CD4-positive, alpha-beta T cell treated with Interleukin-6 for 4 hours (primary cell): Measurements from ENCODE around the gene DLG5.

ENCODE experiments used
- DNase-seq: peaks from one replicate; pipeline ENCODE4 v3.0.0-alpha.2; 2020; ENCODE audit warnings: mixed read lengths

Gene DLG5

DNA sequence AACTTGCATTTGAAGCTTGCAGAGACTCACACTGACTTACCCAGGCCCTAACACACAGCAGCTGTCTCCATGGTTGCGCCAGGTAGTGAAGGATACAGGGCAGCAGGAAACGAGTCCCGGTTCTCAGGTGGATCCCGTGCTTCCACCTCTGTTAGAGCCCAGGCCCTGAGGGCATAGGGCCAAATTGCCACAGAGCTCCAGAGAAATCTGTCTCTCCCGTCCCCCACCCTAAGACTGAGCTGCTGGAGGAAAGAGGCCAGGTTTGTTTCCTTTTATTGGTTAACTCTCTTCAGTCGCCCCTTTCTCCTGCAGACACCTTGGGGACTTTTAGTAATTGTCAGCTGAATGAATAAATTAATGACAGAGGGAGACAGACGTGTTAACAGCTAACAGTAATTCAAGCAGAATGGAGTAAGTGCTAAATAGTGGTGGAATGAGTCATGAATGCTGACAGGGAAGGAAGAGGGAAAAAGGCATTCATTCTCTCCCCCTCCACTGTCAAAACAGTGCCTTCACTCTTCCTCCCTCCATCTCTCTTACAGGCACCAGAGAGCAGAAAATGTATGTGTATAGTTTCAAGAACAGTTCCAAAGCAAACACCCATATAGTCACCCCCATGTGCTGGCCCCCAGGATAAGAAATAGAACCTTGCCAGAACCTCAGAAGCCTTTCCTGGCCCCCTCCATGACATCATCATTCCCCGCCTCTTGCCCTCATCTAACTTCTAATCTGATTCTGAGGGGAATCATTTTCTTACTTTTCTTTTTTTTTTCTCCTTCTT is 16.8 kb upstream of the DLG5 start:
- no peak for DNase-seq

DNA sequence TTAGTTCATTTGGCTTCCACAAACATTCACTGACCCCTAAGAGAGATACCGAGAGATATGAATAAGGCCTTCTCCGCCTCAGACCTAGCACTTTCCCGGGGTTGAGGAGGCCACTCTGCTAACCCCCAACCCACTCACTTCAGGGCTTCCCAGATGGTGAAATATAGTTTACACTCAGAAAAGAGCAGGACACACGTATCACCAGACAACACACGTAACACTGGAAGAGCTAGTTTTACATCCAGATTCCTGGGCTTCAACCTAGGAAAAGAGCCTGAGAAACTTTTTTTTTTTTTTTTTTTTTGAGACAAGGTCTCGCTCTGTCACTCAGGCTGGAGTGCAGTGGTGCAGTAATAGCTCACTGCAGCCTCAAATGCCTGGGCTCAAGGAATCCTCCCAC is 15.2 kb upstream of the DLG5 start:
- DNase-seq, result no peak

GRCh38 chr10:77940627-77941026 is 14.1 kb upstream of the DLG5 start:
- no peak for DNase-seq

DNA sequence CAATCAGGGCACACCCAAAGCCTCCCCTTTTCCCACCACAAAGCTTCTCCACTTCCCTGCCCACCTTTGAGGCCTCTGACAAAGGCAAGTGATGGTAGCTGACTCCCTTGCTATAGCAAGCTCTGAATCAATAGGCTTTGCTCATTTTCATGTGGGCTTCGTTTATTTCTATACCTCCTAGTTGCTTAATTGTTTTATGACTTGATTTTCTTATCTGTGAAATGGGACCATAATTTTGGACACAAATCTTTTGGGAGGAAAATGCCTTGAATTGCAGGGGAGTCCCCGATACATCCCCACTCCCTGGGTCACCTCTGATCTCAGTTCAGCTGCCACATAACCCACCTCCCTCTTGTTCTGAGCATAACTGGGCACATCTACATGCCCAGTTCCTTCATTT is 13.7 kb upstream of the DLG5 start:
- DNase-seq, result no peak

DNA sequence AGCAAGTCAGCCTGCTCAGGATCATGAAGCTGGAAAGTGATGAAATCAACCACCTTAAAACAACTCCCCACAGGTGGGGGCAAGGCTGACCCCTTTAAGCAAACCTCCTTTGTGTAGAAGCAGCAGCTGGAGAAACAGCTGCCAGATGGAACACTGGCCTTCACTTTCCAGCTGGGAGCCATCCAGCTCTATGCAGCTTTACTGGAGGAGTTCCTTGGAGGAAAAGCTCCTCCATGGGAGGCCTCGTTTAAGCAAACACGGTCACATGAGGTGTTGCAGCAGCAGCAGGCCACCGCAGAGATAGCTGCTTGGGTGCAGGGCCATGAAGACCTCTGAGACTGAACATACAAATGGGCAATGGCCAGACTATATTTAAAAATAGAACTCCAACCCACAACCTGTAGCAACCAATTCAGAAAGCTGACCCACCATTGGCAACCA is 13.0 kb upstream of the DLG5 start:
- DNase-seq, result no peak

DNA sequence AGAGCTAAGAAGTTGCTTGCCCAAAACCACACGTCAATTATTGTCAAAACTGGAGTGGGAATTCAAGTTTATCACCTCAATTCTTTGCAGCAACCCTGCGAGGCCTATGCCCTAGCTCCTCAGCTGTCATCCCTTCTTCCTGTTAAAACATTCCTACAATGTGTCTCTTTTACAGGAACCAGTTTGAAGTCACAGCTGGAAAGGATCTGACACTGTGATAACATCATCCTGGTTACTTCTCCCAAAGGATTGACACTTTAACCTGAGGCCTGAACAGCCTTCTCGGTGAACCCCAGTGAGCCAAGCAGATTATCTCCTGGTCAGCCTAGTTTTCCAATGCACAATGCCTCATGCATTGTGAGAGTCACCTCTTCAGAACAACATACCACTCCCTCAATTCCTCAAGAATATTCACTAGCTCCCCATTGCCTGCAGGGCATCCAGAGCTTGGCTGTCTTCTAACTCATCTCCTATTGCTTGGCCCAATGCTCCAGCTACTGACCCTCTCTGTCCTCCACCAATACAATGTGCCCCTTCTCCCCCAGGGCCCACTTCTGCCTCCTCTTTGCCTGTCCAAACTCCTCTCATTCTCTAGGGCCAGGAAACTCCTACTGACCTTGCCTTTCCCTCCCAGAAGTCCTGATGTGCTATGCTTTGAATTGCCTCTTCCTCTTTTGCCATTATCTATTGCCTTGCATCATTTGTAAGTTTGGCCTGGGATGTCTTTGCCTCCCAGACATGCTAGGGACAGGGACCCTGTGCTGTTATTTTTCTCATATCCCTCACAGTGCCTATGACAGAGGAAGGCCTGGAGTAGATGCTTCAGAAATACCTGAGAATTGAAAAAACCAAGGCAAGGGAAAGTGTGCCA is 10.4 kb upstream of the DLG5 start:
- DNase-seq, result no peak

- no peak for DNase-seq
Observed at GRCh38 chr10:77932016-77932715, 5.6 kb upstream of the DLG5 start.

GRCh38 chr10:77927402-77928246 is 1.1 kb upstream of the DLG5 start:
- no peak for DNase-seq

DNA sequence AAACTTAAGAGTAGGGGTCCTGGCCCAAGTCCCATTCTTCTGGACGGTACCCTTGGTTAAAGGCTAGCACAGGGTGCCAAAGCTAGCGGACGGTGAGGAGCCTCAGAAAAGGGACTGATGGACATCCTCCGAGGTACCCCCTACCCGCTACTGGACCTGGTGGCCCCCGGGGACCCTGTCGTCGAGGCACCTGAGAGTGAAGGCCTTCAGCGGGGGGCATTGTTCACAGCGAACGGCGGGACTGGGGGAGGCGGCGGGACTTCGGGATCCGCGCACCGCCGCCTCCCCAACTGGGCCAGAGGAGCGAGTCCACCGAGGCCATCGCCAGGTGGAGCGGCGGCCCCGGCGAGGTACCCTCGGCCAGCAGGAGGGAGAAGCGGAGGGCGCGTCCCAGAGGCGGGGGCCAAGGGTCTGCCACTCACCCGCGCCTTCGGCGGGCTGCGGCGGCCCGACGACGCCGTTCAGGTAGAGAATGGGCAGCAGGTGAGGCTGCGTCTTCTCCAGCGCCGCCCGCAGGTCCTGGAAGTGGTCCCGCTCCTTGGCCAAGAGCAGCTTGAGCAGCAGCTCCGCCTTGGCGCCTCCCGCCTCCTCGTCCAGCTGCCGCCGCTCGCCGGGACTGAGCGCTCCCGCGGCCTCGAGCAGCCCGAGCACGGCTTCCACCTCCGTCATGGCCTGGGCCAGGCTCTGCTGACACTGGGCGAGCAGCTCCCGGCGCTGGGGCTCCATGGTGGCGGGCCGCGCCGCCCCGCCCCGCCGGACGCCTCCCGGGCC is 575 bp downstream of the DLG5 start:
- no peak for DNase-seq

DNA sequence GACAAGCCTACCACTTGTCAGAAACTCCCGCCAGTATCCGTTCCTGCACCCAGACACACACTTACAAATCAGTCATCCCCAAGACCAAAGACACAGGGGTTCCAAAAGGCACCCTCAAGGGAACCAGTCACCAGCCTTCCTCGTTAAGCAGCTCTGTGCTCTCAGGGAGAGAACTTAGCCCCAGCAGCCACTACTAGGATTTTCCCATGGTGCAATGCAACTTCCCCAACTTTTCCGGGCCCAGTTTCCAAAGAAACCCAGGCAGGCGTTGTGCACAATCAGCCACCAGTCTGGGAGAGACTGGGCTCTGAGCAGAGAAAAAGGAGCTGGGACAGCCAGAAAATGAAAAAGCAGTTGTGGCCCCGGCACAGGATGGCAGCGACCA is 1.2 kb downstream of the DLG5 start:
- DNase-seq, result no peak

DNA sequence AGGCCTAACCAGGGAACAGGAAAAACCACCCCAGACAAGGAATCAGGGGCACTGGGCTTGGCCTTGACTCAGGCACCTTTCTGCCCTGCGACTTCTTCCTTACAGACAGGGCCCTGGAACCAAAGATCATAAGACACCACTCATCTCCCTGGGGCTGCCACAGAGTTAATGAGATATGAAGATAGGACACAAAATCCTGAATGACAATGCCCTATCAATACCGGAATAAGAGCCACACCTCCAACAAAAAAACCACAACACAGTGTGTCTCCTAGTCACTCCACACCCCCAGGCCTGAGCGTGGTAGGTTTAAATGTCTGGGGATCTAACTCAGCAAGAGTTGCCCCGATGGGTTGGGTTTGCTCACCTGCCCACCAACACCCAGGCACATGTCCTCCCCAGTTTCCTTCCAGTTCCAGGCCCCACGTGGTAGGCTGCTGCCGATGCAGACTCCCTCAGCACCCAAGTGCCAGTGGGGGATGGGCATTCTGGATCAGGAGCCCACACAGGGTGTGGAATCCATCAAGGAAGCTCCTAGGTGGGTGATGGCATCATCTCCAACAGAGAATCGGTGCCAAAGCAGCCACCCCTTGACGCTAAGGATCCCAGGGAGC is 3.9 kb downstream of the DLG5 start:
- no peak for DNase-seq

GRCh38 chr10:77922055-77922454 is 4.5 kb downstream of the DLG5 start:
- no peak for DNase-seq

GRCh38 chr10:77921395-77921794 is 5.2 kb downstream of the DLG5 start:
- DNase-seq, result no peak

DNA sequence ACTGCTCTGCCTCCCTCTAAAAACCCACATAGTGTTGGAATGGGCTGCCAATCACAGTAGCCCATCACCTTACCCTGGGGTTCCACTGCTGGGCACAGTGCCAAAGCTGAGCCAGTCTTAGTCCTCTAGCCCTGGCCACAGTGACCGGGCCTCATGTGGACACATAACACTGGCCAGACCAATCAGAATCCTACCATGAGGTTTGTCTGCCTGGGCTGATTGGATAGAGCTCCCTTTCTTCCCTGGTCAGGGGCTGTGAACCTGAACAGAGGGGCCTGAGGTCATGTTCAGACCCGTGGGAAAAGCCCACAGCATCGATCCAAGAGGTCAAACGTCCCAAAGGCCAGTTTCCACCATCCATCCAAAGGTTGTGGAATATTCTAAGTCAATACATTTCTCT is 6.1 kb downstream of the DLG5 start:
- DNase-seq, result no peak

DNA sequence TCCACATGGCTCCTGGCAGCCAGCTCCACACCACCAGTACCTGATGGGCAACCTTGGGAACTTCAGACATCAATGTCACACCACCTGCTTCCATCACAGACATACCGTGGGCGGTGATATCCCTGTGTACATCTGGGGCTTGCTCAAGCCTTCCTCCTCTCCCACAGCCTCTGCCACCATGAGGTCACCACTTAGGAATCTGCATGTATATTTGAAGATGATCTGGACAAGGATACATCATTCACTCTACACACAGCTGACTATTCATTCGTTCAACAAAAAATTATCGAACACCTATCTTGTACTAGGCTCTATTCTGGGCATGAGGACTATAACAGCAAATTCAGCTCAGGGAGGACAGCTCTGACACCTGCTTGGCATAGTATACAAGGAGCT is 6.8 kb downstream of the DLG5 start:
- DNase-seq, result no peak

DNA sequence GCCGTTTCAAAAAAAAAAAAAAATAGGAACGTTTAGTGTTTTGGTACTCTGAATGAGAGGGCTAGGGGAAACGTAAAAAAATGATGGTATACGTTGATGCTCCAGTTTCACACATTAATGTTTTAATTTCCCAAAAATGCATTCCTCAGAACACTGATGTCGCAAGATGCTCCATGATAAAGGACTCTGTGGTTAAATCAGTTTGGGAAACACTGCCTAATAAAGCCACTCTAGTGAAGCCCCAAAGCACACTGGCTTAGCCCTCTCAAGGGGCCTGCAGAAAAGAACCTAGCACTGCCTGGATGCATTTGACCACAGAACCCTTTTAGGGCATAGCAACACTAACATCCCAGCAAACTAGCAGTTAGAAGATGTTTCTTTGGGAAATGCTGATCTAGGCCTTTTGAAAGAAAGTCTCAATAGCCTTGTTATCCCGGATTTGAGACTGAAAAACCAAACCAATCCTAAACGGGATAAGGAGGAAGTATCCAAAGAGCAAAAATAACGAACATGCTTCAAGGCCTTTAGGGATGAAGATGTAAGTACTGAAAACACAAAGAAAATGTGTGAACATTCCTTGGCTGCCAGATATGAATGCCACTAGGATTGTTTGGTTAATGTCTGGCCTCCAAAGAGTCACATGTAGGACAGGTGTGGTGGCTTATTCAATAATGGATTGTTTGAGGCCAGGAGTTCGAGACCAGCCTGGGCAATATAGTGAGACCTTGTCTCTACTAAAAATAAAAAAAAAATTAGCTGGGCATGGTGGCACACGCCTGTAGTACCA is 11.0 kb downstream of the DLG5 start:
- DNase-seq, result no peak

DNA sequence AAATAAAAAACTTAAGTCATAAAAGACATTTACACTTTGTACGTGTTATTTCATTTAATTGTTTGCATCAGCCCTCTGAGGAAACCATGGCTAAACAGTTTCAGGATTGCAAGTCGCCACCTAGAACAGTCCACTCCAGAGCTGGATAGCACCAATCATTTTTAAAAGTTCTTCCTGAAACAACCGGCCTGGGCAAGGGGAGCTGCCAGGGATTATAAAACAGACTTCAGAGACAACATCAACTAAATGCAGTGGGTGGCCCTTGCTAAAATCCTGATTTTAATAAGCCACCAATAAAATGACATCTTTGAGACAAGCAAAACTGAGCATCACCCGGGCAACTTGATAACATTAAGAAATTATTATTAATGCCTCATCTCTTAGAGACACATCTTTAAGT is 13.5 kb downstream of the DLG5 start:
- DNase-seq, result no peak

DNA sequence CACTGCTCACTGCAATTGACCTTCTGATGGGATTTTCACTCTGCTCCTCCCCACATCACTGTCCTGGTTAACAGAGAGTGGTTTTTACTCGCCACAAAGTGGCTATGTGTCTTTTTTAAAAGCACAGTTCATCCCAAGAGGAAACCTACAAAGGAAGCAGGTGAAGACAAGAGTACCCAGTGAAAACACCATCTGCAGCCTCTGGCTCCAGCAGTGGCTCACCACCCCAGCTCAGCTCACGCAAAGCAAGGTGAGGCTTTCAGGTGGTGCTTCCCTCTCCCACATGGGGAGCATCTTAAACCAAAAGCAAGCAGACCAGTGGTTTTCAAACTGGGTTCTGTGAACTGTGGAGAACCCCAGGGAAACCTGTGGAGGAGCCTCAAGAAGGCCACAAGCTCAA is 14.0 kb downstream of the DLG5 start:
- no peak for DNase-seq

DNA sequence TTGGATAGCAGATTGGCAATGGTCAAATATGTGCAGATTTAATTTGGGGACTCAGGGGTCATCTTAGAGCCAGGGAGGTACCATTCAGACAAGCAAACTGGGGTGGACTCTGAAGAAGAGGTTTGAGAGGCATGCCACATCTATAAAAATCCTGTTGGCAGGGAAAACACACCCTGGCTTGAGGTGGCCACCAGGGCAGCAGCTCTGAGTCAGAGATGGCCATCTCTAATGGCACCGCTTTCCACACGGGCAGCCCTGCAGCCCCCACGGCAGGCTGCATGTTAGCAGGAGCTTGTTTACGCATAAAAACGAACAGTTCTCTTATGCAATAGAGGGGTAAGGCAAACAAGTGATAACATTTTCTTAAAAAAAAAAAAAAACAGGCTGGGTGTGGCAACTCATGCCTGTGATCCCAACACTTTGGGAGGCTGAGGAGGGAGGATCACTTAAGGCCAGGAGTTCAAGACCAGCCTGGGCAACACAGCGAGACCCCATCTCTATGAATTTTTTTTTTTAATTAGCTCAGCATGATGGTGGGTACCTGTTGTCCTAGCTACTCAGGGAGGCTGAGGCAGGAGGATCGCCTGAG is 14.9 kb downstream of the DLG5 start:
- no peak for DNase-seq

DNA sequence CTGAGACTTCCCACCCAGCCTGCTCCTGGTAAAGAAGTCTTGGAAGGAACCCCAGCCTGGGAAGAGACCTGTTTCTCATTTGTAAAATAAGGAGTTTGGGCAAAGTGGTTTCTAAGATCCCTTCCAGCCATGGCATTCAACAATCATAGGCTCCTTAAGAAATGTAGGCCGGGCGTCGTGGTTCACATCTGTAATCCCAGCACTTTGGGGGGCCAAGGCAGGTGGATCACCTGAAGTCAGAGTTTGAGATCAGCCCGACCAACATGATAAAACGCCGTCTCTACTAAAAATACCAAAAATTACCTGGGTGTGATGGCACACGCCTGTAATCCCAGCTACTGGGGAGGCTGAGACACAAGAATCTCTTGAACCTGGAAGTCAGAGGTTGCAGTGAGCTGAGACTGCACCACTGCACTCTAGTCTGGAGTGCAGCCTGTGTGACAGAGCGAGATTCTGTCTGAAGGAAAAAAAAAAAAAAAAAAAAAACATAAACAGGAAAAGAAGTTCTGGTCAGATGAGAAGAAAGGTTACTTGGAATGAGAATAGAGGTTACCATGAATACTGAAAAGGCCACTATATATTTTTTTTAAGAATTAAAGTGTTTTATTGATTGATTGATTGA is 15.9 kb downstream of the DLG5 start:
- no peak for DNase-seq
